Measurements from ENCODE around the gene GCNT2.
"Not testable (repeated sequence)": the region's sequence is repeated elsewhere in the genome, so short reads cannot be mapped to it uniquely, and the experiment has no call there.

The GCNT2 gene

DNA sequence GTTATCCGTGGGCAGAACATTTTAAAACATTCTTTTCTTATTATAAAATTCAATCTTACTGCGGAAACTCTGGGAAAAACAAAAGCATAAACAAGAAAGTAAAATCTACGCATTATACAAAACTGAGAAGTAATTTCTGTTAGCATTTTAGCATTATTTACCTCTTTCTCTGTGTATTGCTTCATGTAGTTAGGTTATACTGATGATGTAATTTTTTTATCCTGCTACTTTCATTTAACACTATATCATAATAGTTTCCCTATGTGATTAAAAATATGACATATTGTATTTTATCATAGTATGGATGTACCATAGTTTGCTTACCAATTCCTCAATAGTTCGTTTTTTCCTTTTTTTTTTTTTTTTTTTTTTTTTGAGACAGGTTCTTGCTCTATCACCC is 4.2 kb upstream of the GCNT2 start:
- TF ChIP-seq, protein P1, sequence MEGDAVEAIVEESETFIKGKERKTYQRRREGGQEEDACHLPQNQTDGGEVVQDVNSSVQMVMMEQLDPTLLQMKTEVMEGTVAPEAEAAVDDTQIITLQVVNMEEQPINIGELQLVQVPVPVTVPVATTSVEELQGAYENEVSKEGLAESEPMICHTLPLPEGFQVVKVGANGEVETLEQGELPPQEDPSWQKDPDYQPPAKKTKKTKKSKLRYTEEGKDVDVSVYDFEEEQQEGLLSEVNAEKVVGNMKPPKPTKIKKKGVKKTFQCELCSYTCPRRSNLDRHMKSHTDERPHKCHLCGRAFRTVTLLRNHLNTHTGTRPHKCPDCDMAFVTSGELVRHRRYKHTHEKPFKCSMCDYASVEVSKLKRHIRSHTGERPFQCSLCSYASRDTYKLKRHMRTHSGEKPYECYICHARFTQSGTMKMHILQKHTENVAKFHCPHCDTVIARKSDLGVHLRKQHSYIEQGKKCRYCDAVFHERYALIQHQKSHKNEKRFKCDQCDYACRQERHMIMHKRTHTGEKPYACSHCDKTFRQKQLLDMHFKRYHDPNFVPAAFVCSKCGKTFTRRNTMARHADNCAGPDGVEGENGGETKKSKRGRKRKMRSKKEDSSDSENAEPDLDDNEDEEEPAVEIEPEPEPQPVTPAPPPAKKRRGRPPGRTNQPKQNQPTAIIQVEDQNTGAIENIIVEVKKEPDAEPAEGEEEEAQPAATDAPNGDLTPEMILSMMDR (IDR thresholded peaks at IDR 0.05; ENCODE audit: low read depth, low read length), result no peak
- no peak for DNase-seq (ENCODE audit: extremely low read depth, low read depth)

DNA sequence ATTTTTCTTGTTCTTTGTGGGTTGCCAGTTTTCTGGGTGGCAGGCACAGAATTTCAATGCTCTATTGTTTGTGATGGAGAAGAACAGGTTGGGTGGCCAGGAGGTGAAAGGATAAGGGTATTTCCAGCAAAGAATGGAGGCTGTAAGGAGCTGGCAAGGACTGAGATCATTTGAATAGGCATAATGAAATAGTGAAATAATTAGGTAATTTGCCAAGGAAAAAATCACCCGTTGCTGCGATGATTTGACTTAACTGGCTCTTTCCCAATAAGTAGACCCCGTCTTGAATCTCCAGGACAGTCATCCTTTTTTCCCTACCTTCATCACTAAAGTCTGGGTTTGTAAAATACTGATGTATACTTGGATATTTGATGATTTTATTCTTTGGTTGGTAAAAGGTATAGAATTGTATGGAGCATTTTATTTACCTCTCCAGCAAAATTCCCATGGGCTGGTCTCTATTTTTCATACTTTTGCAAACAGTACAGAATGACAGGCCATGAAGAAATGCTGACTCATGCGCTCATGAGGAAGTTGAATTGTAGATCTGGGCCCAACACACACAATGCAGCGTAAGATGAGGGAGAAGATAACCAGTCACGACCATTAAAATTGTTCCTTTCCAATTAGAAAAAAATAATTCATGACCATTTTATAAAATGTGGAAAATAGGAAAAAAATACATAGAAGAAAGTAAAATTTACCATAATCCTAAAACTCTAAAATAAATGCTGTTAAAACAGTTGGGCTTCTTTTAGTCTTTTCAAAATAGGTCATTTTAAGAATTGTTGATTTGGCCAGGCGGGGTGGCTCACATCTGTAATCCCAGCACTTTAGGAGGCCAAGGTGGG is 2.4 kb upstream of the GCNT2 start:
- no peak for DNase-seq (ENCODE audit: extremely low read depth, low read depth)
- TF ChIP-seq, protein P1 (IDR thresholded peaks at IDR 0.05; ENCODE audit: low read depth, low read length), result no peak

- DNase-seq (ENCODE audit: extremely low read depth, low read depth), result not testable (repeated sequence)
Observed at GRCh38 chr6:10519408-10519697, 1.8 kb upstream of the GCNT2 start.

GRCh38 chr6:10520468-10520867 is 683 bp upstream of the GCNT2 start:
- DNase-seq (ENCODE audit: extremely low read depth, low read depth), result no peak
- TF ChIP-seq, protein P1 (IDR thresholded peaks at IDR 0.05; ENCODE audit: low read depth, low read length), result no peak

DNA sequence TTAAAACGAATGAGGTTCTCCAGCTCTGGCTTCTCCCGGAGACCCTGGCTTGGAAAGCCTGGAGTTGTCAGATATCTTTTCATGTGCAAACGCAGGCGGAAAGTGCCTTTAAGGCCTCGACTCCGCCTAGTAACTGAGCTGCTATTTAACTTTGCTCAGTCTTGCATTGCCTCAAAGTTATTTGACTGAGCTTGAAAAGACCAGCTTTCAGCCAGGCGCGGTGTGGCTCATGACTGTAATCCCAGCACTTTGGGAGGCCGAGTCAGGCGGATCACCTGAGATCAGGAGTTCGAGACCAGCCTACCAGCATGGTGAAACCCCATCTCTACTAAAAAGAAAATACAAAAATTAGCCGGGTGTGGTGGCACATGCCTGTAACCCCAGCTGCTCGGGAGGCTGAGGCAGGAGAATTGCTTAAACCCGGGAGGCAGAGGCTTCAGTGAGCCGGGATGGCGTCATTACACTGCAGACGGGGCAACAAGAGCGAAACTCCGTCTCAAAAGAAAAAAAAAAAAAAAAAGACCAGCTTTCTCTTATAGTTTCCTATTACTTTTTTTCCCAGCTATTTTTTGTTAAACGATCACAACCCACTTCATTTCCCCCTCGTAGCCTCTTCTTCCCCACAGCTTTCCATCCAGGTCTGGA is 1.9 kb downstream of the GCNT2 start:
- no peak for DNase-seq (ENCODE audit: extremely low read depth, low read depth)
- TF ChIP-seq, protein P1 (IDR thresholded peaks at IDR 0.05; ENCODE audit: low read depth, low read length), result no peak

DNA sequence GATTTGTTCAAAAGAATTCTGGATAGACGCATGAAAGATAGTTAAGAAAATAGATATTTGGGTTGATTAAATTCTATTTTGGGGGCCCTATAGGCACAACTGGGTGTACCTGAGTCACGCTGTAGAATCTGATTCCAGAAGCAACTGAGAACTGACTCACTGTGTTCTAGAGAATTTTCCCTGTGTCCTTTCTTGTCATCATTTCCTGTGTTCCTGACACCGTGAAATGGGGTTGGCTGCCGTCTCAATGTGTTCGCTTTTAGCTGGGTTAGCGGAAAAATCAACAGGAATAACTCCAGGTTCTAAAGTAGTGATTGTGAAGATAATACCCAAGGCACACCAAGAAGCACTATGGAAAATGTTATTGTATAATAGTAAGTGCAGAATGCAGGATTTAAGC is 5.0 kb downstream of the GCNT2 start:
- DNase-seq (ENCODE audit: extremely low read depth, low read depth), result no peak
- TF ChIP-seq, protein P1 (IDR thresholded peaks at IDR 0.05; ENCODE audit: low read depth, low read length), result no peak

GRCh38 chr6:10528158-10528981 is 7.2 kb downstream of the GCNT2 start:
- DNase-seq (ENCODE audit: extremely low read depth, low read depth), result no peak
- TF ChIP-seq, protein P1 (IDR thresholded peaks at IDR 0.05; ENCODE audit: low read depth, low read length), result no peak

Measured in AG09319 (cell line).